Cardiac muscle cell (in vitro differentiated cells and primary cell): ENCODE results near the gene LHB. TPM values are rescaled to one million over a fixed set of nuclear protein-coding genes. Genes with fewer than 3 reads are reported as not detected.
"Not testable (repeated sequence)": the region's sequence is repeated elsewhere in the genome, so short reads cannot be mapped to it uniquely, and the experiment has no call there.

Source experiments
- DNase-seq, 2 donors: peaks; one replicate each; pipeline versions ENCODE4 v3.0.0 to v3.0.0-alpha.2; 2010 to 2017; ENCODE audit warnings: low read depth in 1 of 2, low spot score in 1 of 2
- H3K27ac ChIP-seq: fragments of 200-600 bp; sonication (generic); 2 replicates; pipeline ENCODE4 v1.5.1; 2016
- H3K27me3 ChIP-seq: fragments of 200-600 bp; sonication (generic); 2 replicates; pipeline ENCODE4 v1.6.0; 2016; ENCODE audit warnings: control low read depth
- H3K36me3 ChIP-seq: fragments of 200-600 bp; sonication (generic); 2 replicates; pipeline ENCODE4 v1.5.1; 2016; ENCODE audit warnings: control low read depth
- H3K4me1 ChIP-seq: fragments of 200-600 bp; sonication (generic); 2 replicates; pipeline ENCODE4 v1.8.1; 2017; ENCODE audit warnings: low read depth, mild to moderate bottlenecking, mixed run types
- H3K4me3 ChIP-seq: fragments of 200-600 bp; sonication (generic); 2 replicates; pipeline ENCODE4 v1.5.1; 2016; ENCODE audit warnings: mild to moderate bottlenecking
- H3K9me3 ChIP-seq: fragments of 200-600 bp; sonication (generic); 2 replicates; pipeline ENCODE4 v1.5.1; 2017; ENCODE audit warnings: low read depth, mild to moderate bottlenecking, control low read depth
- CTCF ChIP-seq: IDR thresholded peaks from 2 replicates; pipeline ENCODE4 v1.5.1; 2012; ENCODE audit warnings: low read depth, mild to moderate bottlenecking, low read length
- polyA plus RNA-seq: library from polyadenylated mRNA; unstranded; fragments of >200 nt; fragmentation: Nextera tagmentation; extraction: Ambion mirVana; gene quantifications from 2 replicates; pipeline ENCODE4 v1.2.1, GENCODE V29; 2016
- total RNA-seq: library from RNA; depleted of rRNA; stranded (reverse); fragments of >200 nt; gene quantifications from 2 replicates; pipeline ENCODE4 v1.2.3, GENCODE V29; 2016

LHB gene
- total and polyA plus RNA-seq, 2 experiments from 2014 or later = 1.8 TPM; not detected in 1

- H3K4me3 ChIP-seq = no peak overlapping the region
- H3K27me3 ChIP-seq = no peaks in the 10 kb centered on the region
- no peaks in the 10 kb centered on the region for H3K4me1 ChIP-seq
- no peak for TF ChIP-seq CTCF
- no peak overlapping the region for H3K27ac ChIP-seq
- no peak for DNase-seq
- no peaks in the 10 kb centered on the region for H3K9me3 ChIP-seq
- H3K36me3 ChIP-seq = no peaks in the 10 kb centered on the region
Measured at GRCh38 chr19:49022116-49022515, 5.2 kb upstream of the LHB start.

GRCh38 chr19:49020931-49021895 is 4.3 kb upstream of the LHB start:
- H3K27me3 ChIP-seq = no peaks in the 10 kb centered on the region
- no peaks in the 10 kb centered on the region for H3K9me3 ChIP-seq
- H3K4me3 ChIP-seq = no peak overlapping the region
- no peaks in the 10 kb centered on the region for H3K4me1 ChIP-seq
- H3K36me3 ChIP-seq = no peaks in the 10 kb centered on the region
- peak in 1 of 2 donors; percentile 25 for DNase-seq
- TF ChIP-seq CTCF = no peak
- no peak overlapping the region for H3K27ac ChIP-seq

GRCh38 chr19:49020342-49020741 is 3.5 kb upstream of the LHB start:
- TF ChIP-seq CTCF = no peak

GRCh38 chr19:49019242-49019932 is 2.5 kb upstream of the LHB start:
- Histone ChIP-seq H3K36me3 (peaks cover 7% of the 10 kb centered on the region), H3K4me3 (peak overlapping the region; percentile 13), H3K27me3 (no peaks in the 10 kb centered on the region), H3K27ac (no peak overlapping the region), H3K4me1 (no peaks in the 10 kb centered on the region), H3K9me3 (no peaks in the 10 kb centered on the region)
- TF ChIP-seq CTCF = no peak
- DNase-seq = peak; percentile 50 to 81

More at GRCh38 chr19:49020342-49020741, 3.5 kb upstream of the LHB start:
- H3K4me1 ChIP-seq = no peaks in the 10 kb centered on the region
- H3K27ac ChIP-seq = no peak overlapping the region
- H3K36me3 ChIP-seq = peaks cover 3% of the 10 kb centered on the region
- no peak overlapping the region for H3K4me3 ChIP-seq
- no peaks in the 10 kb centered on the region for H3K9me3 ChIP-seq
- DNase-seq = no peak
- no peaks in the 10 kb centered on the region for H3K27me3 ChIP-seq

- H3K9me3 ChIP-seq, H3K27me3 ChIP-seq, DNase-seq: not testable (repeated sequence)
Measured at GRCh38 chr19:49018388-49019241, 1.7 kb upstream of the LHB start.

More at GRCh38 chr19:49018388-49019241, 1.7 kb upstream of the LHB start:
- not testable (repeated sequence) for H3K27ac ChIP-seq, H3K4me1 ChIP-seq, H3K4me3 ChIP-seq, H3K36me3 ChIP-seq
